ENCODE data around the gene TMEM97. TPM values are rescaled to one million over a fixed set of nuclear protein-coding genes. Genes with fewer than 3 reads are reported as not detected.

Gene TMEM97
- total and polyA plus RNA-seq, 9 of the 15 experiments (the other 6 are each of a cell fraction or from before 2014, with no cell fraction given) = 34.6 to 121 (median 76.0) TPM

DNA sequence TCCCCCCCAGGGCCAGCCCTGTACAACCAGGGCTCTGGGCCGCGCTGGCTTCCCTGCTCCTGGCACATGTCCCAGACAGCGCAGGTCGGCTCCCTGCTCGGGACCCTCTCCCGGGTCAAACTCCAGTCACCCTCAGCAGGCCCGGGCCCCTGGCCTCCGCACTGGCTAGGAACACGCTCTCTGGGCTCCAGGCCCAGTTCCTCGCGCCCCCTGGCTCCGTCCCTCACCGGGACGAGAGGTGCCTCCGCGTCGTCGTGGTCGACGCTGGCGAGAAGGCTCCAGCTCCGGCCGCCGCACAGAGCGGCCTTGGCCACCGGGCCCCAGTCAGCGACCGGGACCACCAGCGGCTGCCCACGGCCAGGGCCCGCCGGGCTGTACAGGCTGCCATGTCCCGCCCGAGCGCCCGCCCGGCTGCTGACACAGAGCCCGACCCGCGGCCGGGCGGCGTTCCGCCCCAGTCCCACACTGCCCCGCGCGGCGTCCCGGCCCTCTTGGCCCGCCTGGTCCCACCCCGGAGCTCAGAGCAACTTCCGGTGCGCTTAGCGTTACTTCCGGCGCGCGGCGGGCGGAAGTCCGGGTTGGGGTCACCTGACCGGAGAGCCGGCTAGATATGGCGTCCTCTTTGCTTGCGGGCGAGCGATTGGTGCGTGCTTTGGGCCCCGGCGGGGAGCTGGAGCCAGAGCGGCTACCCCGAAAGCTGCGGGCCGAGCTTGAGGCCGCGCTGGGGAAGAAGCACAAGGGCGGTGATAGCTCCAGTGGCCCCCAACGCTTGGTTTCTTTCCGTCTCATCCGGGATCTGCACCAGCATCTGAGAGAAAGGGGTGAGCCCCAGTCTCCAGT is 38.3 kb downstream of the TMEM97 start, which contains the start of gene POLDIP2 (continued):
- TF ChIP-seq, protein P1, sequence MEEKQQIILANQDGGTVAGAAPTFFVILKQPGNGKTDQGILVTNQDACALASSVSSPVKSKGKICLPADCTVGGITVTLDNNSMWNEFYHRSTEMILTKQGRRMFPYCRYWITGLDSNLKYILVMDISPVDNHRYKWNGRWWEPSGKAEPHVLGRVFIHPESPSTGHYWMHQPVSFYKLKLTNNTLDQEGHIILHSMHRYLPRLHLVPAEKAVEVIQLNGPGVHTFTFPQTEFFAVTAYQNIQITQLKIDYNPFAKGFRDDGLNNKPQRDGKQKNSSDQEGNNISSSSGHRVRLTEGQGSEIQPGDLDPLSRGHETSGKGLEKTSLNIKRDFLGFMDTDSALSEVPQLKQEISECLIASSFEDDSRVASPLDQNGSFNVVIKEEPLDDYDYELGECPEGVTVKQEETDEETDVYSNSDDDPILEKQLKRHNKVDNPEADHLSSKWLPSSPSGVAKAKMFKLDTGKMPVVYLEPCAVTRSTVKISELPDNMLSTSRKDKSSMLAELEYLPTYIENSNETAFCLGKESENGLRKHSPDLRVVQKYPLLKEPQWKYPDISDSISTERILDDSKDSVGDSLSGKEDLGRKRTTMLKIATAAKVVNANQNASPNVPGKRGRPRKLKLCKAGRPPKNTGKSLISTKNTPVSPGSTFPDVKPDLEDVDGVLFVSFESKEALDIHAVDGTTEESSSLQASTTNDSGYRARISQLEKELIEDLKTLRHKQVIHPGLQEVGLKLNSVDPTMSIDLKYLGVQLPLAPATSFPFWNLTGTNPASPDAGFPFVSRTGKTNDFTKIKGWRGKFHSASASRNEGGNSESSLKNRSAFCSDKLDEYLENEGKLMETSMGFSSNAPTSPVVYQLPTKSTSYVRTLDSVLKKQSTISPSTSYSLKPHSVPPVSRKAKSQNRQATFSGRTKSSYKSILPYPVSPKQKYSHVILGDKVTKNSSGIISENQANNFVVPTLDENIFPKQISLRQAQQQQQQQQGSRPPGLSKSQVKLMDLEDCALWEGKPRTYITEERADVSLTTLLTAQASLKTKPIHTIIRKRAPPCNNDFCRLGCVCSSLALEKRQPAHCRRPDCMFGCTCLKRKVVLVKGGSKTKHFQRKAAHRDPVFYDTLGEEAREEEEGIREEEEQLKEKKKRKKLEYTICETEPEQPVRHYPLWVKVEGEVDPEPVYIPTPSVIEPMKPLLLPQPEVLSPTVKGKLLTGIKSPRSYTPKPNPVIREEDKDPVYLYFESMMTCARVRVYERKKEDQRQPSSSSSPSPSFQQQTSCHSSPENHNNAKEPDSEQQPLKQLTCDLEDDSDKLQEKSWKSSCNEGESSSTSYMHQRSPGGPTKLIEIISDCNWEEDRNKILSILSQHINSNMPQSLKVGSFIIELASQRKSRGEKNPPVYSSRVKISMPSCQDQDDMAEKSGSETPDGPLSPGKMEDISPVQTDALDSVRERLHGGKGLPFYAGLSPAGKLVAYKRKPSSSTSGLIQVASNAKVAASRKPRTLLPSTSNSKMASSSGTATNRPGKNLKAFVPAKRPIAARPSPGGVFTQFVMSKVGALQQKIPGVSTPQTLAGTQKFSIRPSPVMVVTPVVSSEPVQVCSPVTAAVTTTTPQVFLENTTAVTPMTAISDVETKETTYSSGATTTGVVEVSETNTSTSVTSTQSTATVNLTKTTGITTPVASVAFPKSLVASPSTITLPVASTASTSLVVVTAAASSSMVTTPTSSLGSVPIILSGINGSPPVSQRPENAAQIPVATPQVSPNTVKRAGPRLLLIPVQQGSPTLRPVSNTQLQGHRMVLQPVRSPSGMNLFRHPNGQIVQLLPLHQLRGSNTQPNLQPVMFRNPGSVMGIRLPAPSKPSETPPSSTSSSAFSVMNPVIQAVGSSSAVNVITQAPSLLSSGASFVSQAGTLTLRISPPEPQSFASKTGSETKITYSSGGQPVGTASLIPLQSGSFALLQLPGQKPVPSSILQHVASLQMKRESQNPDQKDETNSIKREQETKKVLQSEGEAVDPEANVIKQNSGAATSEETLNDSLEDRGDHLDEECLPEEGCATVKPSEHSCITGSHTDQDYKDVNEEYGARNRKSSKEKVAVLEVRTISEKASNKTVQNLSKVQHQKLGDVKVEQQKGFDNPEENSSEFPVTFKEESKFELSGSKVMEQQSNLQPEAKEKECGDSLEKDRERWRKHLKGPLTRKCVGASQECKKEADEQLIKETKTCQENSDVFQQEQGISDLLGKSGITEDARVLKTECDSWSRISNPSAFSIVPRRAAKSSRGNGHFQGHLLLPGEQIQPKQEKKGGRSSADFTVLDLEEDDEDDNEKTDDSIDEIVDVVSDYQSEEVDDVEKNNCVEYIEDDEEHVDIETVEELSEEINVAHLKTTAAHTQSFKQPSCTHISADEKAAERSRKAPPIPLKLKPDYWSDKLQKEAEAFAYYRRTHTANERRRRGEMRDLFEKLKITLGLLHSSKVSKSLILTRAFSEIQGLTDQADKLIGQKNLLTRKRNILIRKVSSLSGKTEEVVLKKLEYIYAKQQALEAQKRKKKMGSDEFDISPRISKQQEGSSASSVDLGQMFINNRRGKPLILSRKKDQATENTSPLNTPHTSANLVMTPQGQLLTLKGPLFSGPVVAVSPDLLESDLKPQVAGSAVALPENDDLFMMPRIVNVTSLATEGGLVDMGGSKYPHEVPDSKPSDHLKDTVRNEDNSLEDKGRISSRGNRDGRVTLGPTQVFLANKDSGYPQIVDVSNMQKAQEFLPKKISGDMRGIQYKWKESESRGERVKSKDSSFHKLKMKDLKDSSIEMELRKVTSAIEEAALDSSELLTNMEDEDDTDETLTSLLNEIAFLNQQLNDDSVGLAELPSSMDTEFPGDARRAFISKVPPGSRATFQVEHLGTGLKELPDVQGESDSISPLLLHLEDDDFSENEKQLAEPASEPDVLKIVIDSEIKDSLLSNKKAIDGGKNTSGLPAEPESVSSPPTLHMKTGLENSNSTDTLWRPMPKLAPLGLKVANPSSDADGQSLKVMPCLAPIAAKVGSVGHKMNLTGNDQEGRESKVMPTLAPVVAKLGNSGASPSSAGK (IDR thresholded peaks at IDR 0.05) = peak; percentile 58; the same call in 1 of the 2 replicates
- no peak for TF ChIP-seq ZFP36 (IDR thresholded peaks at IDR 0.05; ENCODE audit: low read depth, low read length, partially characterized antibody)
- no peak for TF ChIP-seq BACH1 (tag; IDR thresholded peaks at IDR 0.05)
- TF ChIP-seq, protein P2, sequence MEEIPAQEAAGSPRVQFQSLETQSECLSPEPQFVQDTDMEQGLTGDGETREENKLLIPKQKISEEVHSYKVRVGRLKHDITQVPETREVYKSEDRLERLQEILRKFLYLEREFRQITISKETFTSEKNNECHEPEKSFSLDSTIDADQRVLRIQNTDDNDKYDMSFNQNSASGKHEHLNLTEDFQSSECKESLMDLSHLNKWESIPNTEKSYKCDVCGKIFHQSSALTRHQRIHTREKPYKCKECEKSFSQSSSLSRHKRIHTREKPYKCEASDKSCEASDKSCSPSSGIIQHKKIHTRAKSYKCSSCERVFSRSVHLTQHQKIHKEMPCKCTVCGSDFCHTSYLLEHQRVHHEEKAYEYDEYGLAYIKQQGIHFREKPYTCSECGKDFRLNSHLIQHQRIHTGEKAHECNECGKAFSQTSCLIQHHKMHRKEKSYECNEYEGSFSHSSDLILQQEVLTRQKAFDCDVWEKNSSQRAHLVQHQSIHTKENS (CRISPR knock-in tag; IDR thresholded peaks at IDR 0.05) = no peak
- TF ChIP-seq ZNF75A (CRISPR knock-in tag; IDR thresholded peaks at IDR 0.05) = no peak
- no peak for TF ChIP-seq NR3C1 (CRISPR knock-in tag; IDR thresholded peaks at IDR 0.05)
- TF ChIP-seq, protein P3, sequence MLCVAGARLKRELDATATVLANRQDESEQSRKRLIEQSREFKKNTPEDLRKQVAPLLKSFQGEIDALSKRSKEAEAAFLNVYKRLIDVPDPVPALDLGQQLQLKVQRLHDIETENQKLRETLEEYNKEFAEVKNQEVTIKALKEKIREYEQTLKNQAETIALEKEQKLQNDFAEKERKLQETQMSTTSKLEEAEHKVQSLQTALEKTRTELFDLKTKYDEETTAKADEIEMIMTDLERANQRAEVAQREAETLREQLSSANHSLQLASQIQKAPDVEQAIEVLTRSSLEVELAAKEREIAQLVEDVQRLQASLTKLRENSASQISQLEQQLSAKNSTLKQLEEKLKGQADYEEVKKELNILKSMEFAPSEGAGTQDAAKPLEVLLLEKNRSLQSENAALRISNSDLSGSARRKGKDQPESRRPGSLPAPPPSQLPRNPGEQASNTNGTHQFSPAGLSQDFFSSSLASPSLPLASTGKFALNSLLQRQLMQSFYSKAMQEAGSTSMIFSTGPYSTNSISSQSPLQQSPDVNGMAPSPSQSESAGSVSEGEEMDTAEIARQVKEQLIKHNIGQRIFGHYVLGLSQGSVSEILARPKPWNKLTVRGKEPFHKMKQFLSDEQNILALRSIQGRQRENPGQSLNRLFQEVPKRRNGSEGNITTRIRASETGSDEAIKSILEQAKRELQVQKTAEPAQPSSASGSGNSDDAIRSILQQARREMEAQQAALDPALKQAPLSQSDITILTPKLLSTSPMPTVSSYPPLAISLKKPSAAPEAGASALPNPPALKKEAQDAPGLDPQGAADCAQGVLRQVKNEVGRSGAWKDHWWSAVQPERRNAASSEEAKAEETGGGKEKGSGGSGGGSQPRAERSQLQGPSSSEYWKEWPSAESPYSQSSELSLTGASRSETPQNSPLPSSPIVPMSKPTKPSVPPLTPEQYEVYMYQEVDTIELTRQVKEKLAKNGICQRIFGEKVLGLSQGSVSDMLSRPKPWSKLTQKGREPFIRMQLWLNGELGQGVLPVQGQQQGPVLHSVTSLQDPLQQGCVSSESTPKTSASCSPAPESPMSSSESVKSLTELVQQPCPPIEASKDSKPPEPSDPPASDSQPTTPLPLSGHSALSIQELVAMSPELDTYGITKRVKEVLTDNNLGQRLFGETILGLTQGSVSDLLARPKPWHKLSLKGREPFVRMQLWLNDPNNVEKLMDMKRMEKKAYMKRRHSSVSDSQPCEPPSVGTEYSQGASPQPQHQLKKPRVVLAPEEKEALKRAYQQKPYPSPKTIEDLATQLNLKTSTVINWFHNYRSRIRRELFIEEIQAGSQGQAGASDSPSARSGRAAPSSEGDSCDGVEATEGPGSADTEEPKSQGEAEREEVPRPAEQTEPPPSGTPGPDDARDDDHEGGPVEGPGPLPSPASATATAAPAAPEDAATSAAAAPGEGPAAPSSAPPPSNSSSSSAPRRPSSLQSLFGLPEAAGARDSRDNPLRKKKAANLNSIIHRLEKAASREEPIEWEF (CRISPR knock-in tag; IDR thresholded peaks at IDR 0.05) = no peak
- TF ChIP-seq RBM22 (IDR thresholded peaks at IDR 0.05; ENCODE audit: low read depth, low read length, poor library complexity, severe bottlenecking) = peak; percentile 48
- no peak for TF ChIP-seq ZNF134 (CRISPR knock-in tag; conservative IDR thresholded peaks at IDR 0.05)

Measured in K562 (cell line).